H1 (cell line): ENCODE results near the gene SH2D1A. TPM values are rescaled to one million over a fixed set of nuclear protein-coding genes. Genes with fewer than 3 reads are reported as not detected.

ENCODE experiments used
- CTCF ChIA-PET: fragments of 300-600 bp; sonication (Branson Sonifier 250); formaldehyde crosslinking; loops from one replicate; lab custom pipeline; 2021; ENCODE audit not compliant: partially characterized antibody; lab: Charles Lee
- POLR2A ChIA-PET: fragments of 300-600 bp; sonication (Branson Sonifier 250); formaldehyde crosslinking; loops from one replicate; lab custom pipeline; 2021; ENCODE audit warnings: inconsistent platforms; ENCODE audit not compliant: partially characterized antibody; lab: Charles Lee
- DNase-seq, 2 experiments: peaks; one replicate each; pipeline versions ENCODE4 v3.0.0 to v3.0.0-alpha.2; 2010 to 2022; ENCODE audit warnings: low spot score in 2 of 2, low read depth in 1 of 2, mixed read lengths in 1 of 2
- FAIRE-seq: peaks from 2 replicates; lab custom pipeline; 2011; peaks lifted over from hg19 to GRCh38; lab: Jason Lieb, UNC
- H2AFZ ChIP-seq: 2 replicates; pipeline ENCODE4 v1.8.1; 2012; ENCODE audit warnings: low read length, inconsistent platforms
- H2AK5ac ChIP-seq: 2 replicates; pipeline ENCODE4 v1.6.1; 2013; ENCODE audit warnings: low read depth, low read length
- H2BK120ac ChIP-seq: replicated peaks from 2 replicates; pipeline ENCODE3; 2013; ENCODE audit warnings: low read depth, low read length, inconsistent platforms
- H2BK12ac ChIP-seq: 2 replicates; pipeline ENCODE4 v1.6.1; 2013; ENCODE audit warnings: low read depth, low read length
- H2BK15ac ChIP-seq: 2 replicates; pipeline ENCODE4 v1.6.1; 2013; ENCODE audit warnings: low read length
- H2BK20ac ChIP-seq: 2 replicates; pipeline ENCODE4 v1.6.1; 2013; ENCODE audit warnings: low read length
- H2BK5ac ChIP-seq: 2 replicates; pipeline ENCODE4 v1.6.1; 2013; ENCODE audit warnings: low read depth, low read length
- H3K14ac ChIP-seq: 2 replicates; pipeline ENCODE4 v1.6.1; 2013; ENCODE audit warnings: inconsistent platforms; ENCODE audit not compliant: insufficient read length
- H3K18ac ChIP-seq: 2 replicates; pipeline ENCODE4 v1.6.1; 2013; ENCODE audit warnings: low read length; ENCODE audit errors: extremely low read depth
- H3K23ac ChIP-seq: 2 replicates; pipeline ENCODE4 v1.6.1; 2013; ENCODE audit warnings: inconsistent platforms; ENCODE audit not compliant: insufficient read length
- H3K23me2 ChIP-seq: 2 replicates; pipeline ENCODE4 v1.6.1; 2013; ENCODE audit warnings: low read depth, low read length
- H3K27ac ChIP-seq: 2 replicates; pipeline ENCODE4 v1.6.1; 2011; ENCODE audit warnings: low read depth, low read length, inconsistent platforms
- H3K27me3 ChIP-seq, 4 experiments: replicated peaks in 1 of 4; 1 replicate in 1 of 4; 2 replicates in 3 of 4; pipeline versions ENCODE4 v1.6.1 to v1.8.1; 2011 to 2013; ENCODE audit warnings: low read length in 3 of 4, mild to moderate bottlenecking in 3 of 4, inconsistent platforms in 2 of 4, mixed read lengths in 2 of 4, moderate library complexity in 1 of 4; ENCODE audit not compliant: control insufficient read depth in 3 of 4, insufficient read depth in 3 of 4; ENCODE audit errors: extremely low read depth in 1 of 4
- H3K36me3 ChIP-seq, 4 experiments: 2 replicates each; pipeline versions ENCODE4 v1.6.1 to v1.8.1; 2011 to 2013; ENCODE audit warnings: mild to moderate bottlenecking in 4 of 4, low read length in 3 of 4, moderate library complexity in 2 of 4, control low read depth in 1 of 4, inconsistent platforms in 1 of 4; ENCODE audit not compliant: insufficient read depth in 4 of 4, control insufficient read depth in 2 of 4
- H3K4ac ChIP-seq: replicated peaks from 2 replicates; pipeline ENCODE3; 2013; ENCODE audit warnings: low read length, low read depth, mixed read lengths, inconsistent platforms; ENCODE audit not compliant: insufficient read length
- H3K4me1 ChIP-seq, 4 experiments: replicated peaks in 1 of 4; 1 replicate in 1 of 4; 2 replicates in 3 of 4; pipeline versions ENCODE4 v1.6.1 to v1.8.1; 2011 to 2013; ENCODE audit warnings: low read length in 3 of 4, inconsistent platforms in 2 of 4, mixed read lengths in 1 of 4; ENCODE audit not compliant: insufficient read depth in 4 of 4, control insufficient read depth in 3 of 4
- H3K4me2 ChIP-seq, 2 experiments: 2 replicates each; pipeline versions ENCODE4 v1.6.1 to v1.8.1; 2011 to 2013; ENCODE audit warnings: low read depth in 2 of 2, low read length in 2 of 2, control low read depth in 1 of 2, inconsistent platforms in 1 of 2, mild to moderate bottlenecking in 1 of 2; ENCODE audit not compliant: insufficient read depth in 1 of 2
- H3K4me3 ChIP-seq, 4 experiments: fragments of 200-600, 300-600 bp in 1 of 4; sonication (generic), shearing (Covaris generic), sonication (Bioruptor Twin) in 1 of 4; 2 replicates each; pipeline versions ENCODE4 v1.5.1 to v1.8.1; 2011 to 2016; ENCODE audit warnings: low read length in 4 of 4, low read depth in 3 of 4, control low read depth in 2 of 4, inconsistent platforms in 2 of 4, mild to moderate bottlenecking in 2 of 4, mixed read lengths in 1 of 4, moderate library complexity in 1 of 4; ENCODE audit not compliant: insufficient read depth in 2 of 4; ENCODE audit errors: extremely low read depth in 1 of 4
- H3K56ac ChIP-seq: replicated peaks from 2 replicates; pipeline ENCODE3; 2013; ENCODE audit warnings: low read depth, mild to moderate bottlenecking, mixed read lengths, low read length, inconsistent platforms; ENCODE audit not compliant: insufficient read length
- H3K79me1 ChIP-seq: 2 replicates; pipeline ENCODE4 v1.6.1; 2013; ENCODE audit warnings: low read depth, low read length, control low read depth
- H3K79me2 ChIP-seq, 2 experiments: 2 replicates each; pipeline versions ENCODE4 v1.6.1 to v1.8.1; 2012 to 2013; ENCODE audit warnings: low read length in 2 of 2, mild to moderate bottlenecking in 2 of 2, inconsistent platforms in 1 of 2; ENCODE audit not compliant: insufficient read depth in 2 of 2, control insufficient read depth in 1 of 2
- H3K9ac ChIP-seq, 4 experiments: replicated peaks in 1 of 4; 1 replicate in 1 of 4; 2 replicates in 3 of 4; pipeline versions ENCODE4 v1.6.1 to v1.8.1; 2011 to 2013; ENCODE audit warnings: low read depth in 3 of 4, low read length in 3 of 4, control low read depth in 2 of 4, mild to moderate bottlenecking in 2 of 4, moderate library complexity in 2 of 4, inconsistent platforms in 1 of 4; ENCODE audit errors: extremely low read depth in 1 of 4
- H3K9me3 ChIP-seq, 2 experiments: 2 replicates each; pipeline versions ENCODE4 v1.6.1 to v1.8.1; 2012 to 2013; ENCODE audit warnings: mild to moderate bottlenecking in 2 of 2, moderate library complexity in 2 of 2, control low read depth in 1 of 2, inconsistent platforms in 1 of 2, low read depth in 1 of 2, low read length in 1 of 2, mixed read lengths in 1 of 2; ENCODE audit not compliant: insufficient read depth in 2 of 2
- H4K20me1 ChIP-seq, 2 experiments: replicated peaks in 1 of 2; 2 replicates each; pipeline versions ENCODE3 to v1.8.1; 2011 to 2013; ENCODE audit warnings: inconsistent platforms in 2 of 2, low read length in 2 of 2, mild to moderate bottlenecking in 1 of 2; ENCODE audit not compliant: insufficient read depth in 2 of 2, control insufficient read depth in 1 of 2
- H4K5ac ChIP-seq: 2 replicates; pipeline ENCODE4 v1.6.1; 2013; ENCODE audit warnings: low read length, low read depth, mixed read lengths, inconsistent platforms; ENCODE audit not compliant: insufficient read length
- H4K8ac ChIP-seq: 2 replicates; pipeline ENCODE4 v1.8.0; 2013; ENCODE audit warnings: mild to moderate bottlenecking, moderate library complexity, low read length, inconsistent platforms; ENCODE audit not compliant: insufficient read depth; ENCODE audit errors: extremely low read depth
- H4K91ac ChIP-seq: replicated peaks from 2 replicates; pipeline ENCODE3; 2013; ENCODE audit warnings: low read length, mixed read lengths, inconsistent platforms; ENCODE audit not compliant: insufficient read length
- ATF2 ChIP-seq: IDR thresholded peaks from 2 replicates; pipeline ENCODE4 v1.6.1; 2012; ENCODE audit warnings: low read length, inconsistent platforms
- CEBPB ChIP-seq: IDR thresholded peaks from 2 replicates; pipeline ENCODE4 v1.6.1; 2012; ENCODE audit warnings: low read depth, low read length
- CHD2 ChIP-seq: IDR thresholded peaks from 2 replicates; pipeline ENCODE4 v1.6.1; 2012; ENCODE audit warnings: low read length, improper control_type of control experiment
- NANOG ChIP-seq: IDR thresholded peaks from 2 replicates; pipeline ENCODE4 v1.6.1; 2011; ENCODE audit warnings: low read length, low read depth, mild to moderate bottlenecking, inconsistent platforms; ENCODE audit not compliant: insufficient read depth, poor library complexity, severe bottlenecking
- SP2 ChIP-seq: IDR thresholded peaks from 2 replicates; pipeline ENCODE4 v1.6.1; 2012; ENCODE audit warnings: mild to moderate bottlenecking, low read length, inconsistent platforms
- TBP ChIP-seq: IDR thresholded peaks from 2 replicates; pipeline ENCODE4 v1.6.1; 2011; ENCODE audit warnings: low read depth, low read length, improper control_type of control experiment
- TCF12 ChIP-seq: IDR thresholded peaks from 2 replicates; pipeline ENCODE4 v1.6.1; 2011; ENCODE audit warnings: low read depth, mild to moderate bottlenecking, low read length
- USF2 ChIP-seq: IDR thresholded peaks from 2 replicates; pipeline ENCODE4 v1.6.1; 2011; ENCODE audit warnings: low read length, improper control_type of control experiment
- ZNF274 ChIP-seq: IDR thresholded peaks from 2 replicates; pipeline ENCODE4 v1.7.0; 2012; ENCODE audit warnings: low read length, borderline replicate concordance; ENCODE audit errors: extremely low read depth
- WGBS, 2 experiments: shearing (Covaris generic) in 1 of 2; methylation state at CpG; one replicate each; pipeline versions ENCODE4 v1.1.6 to v1.1.7; 2013 to 2015; ENCODE audit warnings: low lambda C conversion rate in 2 of 2, mixed read lengths in 2 of 2, inconsistent platforms in 1 of 2, low coverage in 1 of 2, missing lambda C conversion rate in 1 of 2; ENCODE audit not compliant: insufficient replicate concordance in 2 of 2, insufficient coverage in 1 of 2, insufficient read length in 1 of 2; ENCODE audit errors: extremely low coverage in 1 of 2, missing lambda C conversion rate in 1 of 2; 5-methylcytosine and 5-hydroxymethylcytosine counted together
- polyA plus RNA-seq, 7 experiments: library from polyadenylated mRNA; depleted of rRNA in 3 of 7; stranded (reverse) in 5 of 7; unstranded in 2 of 7; fragments of >200 nt in 5 of 7; fragments of 200-250 nt in 2 of 7; gene quantifications; 1 replicate in 5 of 7; 2 replicates in 1 of 7; 4 replicates in 1 of 7; pipeline versions ENCODE4 v1.2.1 to v1.2.3, GENCODE V29; 2011 to 2013; ENCODE audit warnings: missing spikeins in 2 of 7, mixed read lengths in 2 of 7
- total RNA-seq: library from RNA; stranded (reverse); fragmentation: NEBNext Ultra II Directional; extraction: Animal tissue kit (Norgen Biotek cat#: 25700); gene quantifications from 2 replicates; pipeline ENCODE4 v1.2.1, GENCODE V29; 2021

SH2D1A gene
- total and polyA plus RNA-seq, 2 of the 8 experiments (the other 6 are each of a cell fraction or from before 2014, with no cell fraction given): not detected

GRCh38 chrX:124421898-124422655, 75.7 kb downstream of the SH2D1A start:
- POLR2A ChIA-PET: no interaction called here
- no peaks in the 10 kb centered on the region for H3K9me3 ChIP-seq
- no peaks in the 10 kb centered on the region; the same call in 1 of the 2 replicates for H3K79me1 ChIP-seq
- no peaks in the 10 kb centered on the region for H3K27me3 ChIP-seq
- 0 out of 2 replicates have a peak overlapping the region, but pooled peaks have one; percentile 70 for H2AFZ ChIP-seq
- no peak overlapping the region for H3K9ac ChIP-seq
- H4K91ac ChIP-seq: no peak overlapping the region
- 70% methylated on average over 11 of the region's 15 CpGs; no CpG with 5 or more reads in 1 of the 2 experiments for WGBS, 2 experiments
- no peak overlapping the region for H2BK20ac ChIP-seq
- no peak overlapping the region for H3K56ac ChIP-seq
- no peak overlapping the region for H4K8ac ChIP-seq
- H3K23ac ChIP-seq: no peak overlapping the region
- TF ChIP-seq TCF12: no peak
- no peak for TF ChIP-seq CHD2
- no peak for TF ChIP-seq SP2
- no peak for TF ChIP-seq USF2
- TF ChIP-seq CEBPB: no peak
- no peak for TF ChIP-seq ATF2
- no peak for TF ChIP-seq ZNF274
- TF ChIP-seq TBP: no peak
- TF ChIP-seq NANOG: no peak
- no peak overlapping the region for H3K4me3 ChIP-seq
- H3K27ac ChIP-seq: no peak overlapping the region
- no peaks in the 10 kb centered on the region for H3K79me2 ChIP-seq
- CTCF ChIA-PET: interaction anchor here (0.7 kb wide), 1 partner anchor 39 kb away, joined by 3 read pairs; no protein-coding TSS in a partner anchor
- H2BK12ac ChIP-seq: no peak overlapping the region
- no peak for FAIRE-seq
- peak overlapping the region in 1 of 2 experiments; percentile 28; a peak in 1 of 4 replicates for H3K4me2 ChIP-seq
- H3K23me2 ChIP-seq: no peaks in the 10 kb centered on the region; the same call in 1 of the 2 replicates
- H4K20me1 ChIP-seq: no peaks in the 10 kb centered on the region
- H2BK5ac ChIP-seq: no peak overlapping the region
- H4K5ac ChIP-seq: no peak overlapping the region
- no peaks in the 10 kb centered on the region for H3K36me3 ChIP-seq
- no peak overlapping the region for H2AK5ac ChIP-seq
- H3K18ac ChIP-seq: no peak overlapping the region
- no peak overlapping the region for H3K14ac ChIP-seq
- DNase-seq: no peak
- H3K4me1 ChIP-seq: peaks cover 0 to 5% (median 1%) of the 10 kb centered on the region in 4 experiments; a peak in 4 of 7 replicates
- no peak overlapping the region for H2BK120ac ChIP-seq
- no peak overlapping the region for H3K4ac ChIP-seq
- no peak overlapping the region for H2BK15ac ChIP-seq
